Measurements from ENCODE around the gene DDX59. TPM values are rescaled to one million over a fixed set of nuclear protein-coding genes. Genes with fewer than 3 reads are reported as not detected.

The DDX59 gene
- total and polyA plus RNA-seq, 9 of the 15 experiments (the other 6 are each of a cell fraction or from before 2014, with no cell fraction given), result 8.3 to 30.4 (median 19.8) TPM

- TF ChIP-seq RERE (CRISPR knock-in tag; IDR thresholded peaks at IDR 0.05; ENCODE audit: borderline replicate concordance) (no peak), CHCHD3 (CRISPR knock-in tag; IDR thresholded peaks at IDR 0.05) (no peak), AFF1 (IDR thresholded peaks at IDR 0.05; ENCODE audit: low read depth in 1 of 2, partially characterized antibody in 2 of 2) (no peak), PRPF4 (IDR thresholded peaks at IDR 0.05; ENCODE audit: insufficient read depth, low read depth, low read length, poor library complexity, severe bottlenecking) (no peak), MTA3 (IDR thresholded peaks at IDR 0.05; ENCODE audit: borderline replicate concordance) (no peak), NR2F6 (CRISPR knock-in tag; IDR thresholded peaks at IDR 0.05) (no peak), TGIF2 (CRISPR knock-in tag; IDR thresholded peaks at IDR 0.05) (no peak), UBTF (IDR thresholded peaks at IDR 0.05; ENCODE audit: borderline replicate concordance in 1 of 2, low read depth in 2 of 2, low read length in 2 of 2) (no peak), STAG1 (CRISPR knock-in tag; IDR thresholded peaks at IDR 0.05; ENCODE audit: borderline replicate concordance) (no peak), ZNF280B (CRISPR knock-in tag; IDR thresholded peaks at IDR 0.05) (no peak), THAP7 (CRISPR knock-in tag; IDR thresholded peaks at IDR 0.05) (no peak), ZNF695 (CRISPR knock-in tag; IDR thresholded peaks at IDR 0.05) (no peak), NR2C1 (IDR thresholded peaks at IDR 0.05) (peak; percentile 14; the same call in 1 of the 2 replicates), NR2C1 (tag; IDR thresholded peaks at IDR 0.05) (no peak)
These were observed 27.2 kb downstream of the DDX59 start (continued) for GRCh38 chr1:200642481-200642880.

Data from K562 (cell line).